ENCODE measurements around the gene ICAM5.

DNA sequence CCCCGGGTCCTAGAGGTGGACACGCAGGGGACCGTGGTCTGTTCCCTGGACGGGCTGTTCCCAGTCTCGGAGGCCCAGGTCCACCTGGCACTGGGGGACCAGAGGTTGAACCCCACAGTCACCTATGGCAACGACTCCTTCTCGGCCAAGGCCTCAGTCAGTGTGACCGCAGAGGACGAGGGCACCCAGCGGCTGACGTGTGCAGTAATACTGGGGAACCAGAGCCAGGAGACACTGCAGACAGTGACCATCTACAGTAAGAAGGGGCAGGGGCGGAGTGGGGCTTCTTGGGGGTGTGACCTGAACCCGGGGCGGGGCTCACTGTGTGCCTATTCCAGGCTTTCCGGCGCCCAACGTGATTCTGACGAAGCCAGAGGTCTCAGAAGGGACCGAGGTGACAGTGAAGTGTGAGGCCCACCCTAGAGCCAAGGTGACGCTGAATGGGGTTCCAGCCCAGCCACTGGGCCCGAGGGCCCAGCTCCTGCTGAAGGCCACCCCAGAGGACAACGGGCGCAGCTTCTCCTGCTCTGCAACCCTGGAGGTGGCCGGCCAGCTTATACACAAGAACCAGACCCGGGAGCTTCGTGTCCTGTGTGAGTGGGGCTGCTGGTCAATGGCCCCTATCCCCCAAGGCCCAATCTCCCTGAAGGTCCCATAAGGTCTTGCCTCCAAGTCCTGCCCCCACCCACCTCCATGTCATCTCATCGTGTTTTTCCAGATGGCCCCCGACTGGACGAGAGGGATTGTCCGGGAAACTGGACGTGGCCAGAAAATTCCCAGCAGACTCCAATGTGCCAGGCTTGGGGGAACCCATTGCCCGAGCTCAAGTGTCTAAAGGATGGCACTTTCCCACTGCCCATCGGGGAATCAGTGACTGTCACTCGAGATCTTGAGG lies 5.4 kb upstream of the ICAM5 start:
- TF ChIP-seq POLR2AphosphoS5 (IDR thresholded peaks at IDR 0.05; ENCODE audit: low read depth, low read length) (no peak), TAF1 (IDR thresholded peaks at IDR 0.05; ENCODE audit: borderline replicate concordance, insufficient read depth, low read length) (no peak), FOXP2 (optimal IDR thresholded peaks at IDR 0.05; ENCODE audit: borderline replicate concordance, extremely low read depth, extremely low read length, insufficient read depth) (no peak), SIN3A (IDR thresholded peaks at IDR 0.05; ENCODE audit: borderline replicate concordance, insufficient read depth, low read length) (no peak)
- TF ChIP-seq, protein P1, sequence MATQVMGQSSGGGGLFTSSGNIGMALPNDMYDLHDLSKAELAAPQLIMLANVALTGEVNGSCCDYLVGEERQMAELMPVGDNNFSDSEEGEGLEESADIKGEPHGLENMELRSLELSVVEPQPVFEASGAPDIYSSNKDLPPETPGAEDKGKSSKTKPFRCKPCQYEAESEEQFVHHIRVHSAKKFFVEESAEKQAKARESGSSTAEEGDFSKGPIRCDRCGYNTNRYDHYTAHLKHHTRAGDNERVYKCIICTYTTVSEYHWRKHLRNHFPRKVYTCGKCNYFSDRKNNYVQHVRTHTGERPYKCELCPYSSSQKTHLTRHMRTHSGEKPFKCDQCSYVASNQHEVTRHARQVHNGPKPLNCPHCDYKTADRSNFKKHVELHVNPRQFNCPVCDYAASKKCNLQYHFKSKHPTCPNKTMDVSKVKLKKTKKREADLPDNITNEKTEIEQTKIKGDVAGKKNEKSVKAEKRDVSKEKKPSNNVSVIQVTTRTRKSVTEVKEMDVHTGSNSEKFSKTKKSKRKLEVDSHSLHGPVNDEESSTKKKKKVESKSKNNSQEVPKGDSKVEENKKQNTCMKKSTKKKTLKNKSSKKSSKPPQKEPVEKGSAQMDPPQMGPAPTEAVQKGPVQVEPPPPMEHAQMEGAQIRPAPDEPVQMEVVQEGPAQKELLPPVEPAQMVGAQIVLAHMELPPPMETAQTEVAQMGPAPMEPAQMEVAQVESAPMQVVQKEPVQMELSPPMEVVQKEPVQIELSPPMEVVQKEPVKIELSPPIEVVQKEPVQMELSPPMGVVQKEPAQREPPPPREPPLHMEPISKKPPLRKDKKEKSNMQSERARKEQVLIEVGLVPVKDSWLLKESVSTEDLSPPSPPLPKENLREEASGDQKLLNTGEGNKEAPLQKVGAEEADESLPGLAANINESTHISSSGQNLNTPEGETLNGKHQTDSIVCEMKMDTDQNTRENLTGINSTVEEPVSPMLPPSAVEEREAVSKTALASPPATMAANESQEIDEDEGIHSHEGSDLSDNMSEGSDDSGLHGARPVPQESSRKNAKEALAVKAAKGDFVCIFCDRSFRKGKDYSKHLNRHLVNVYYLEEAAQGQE (IDR thresholded peaks at IDR 0.05; ENCODE audit: insufficient read depth in 1 of 2, low read depth in 2 of 2, low read length in 2 of 2) = no peak

All from PFSK-1 (cell line).